OCI-LY3 (cell line): ENCODE results near the gene PMFBP1.

Experiments
- H2AFZ ChIP-seq: fragments of 200-600, 300-600 bp; shearing (Covaris generic); 2 replicates; pipeline ENCODE4 v1.6.0; 2014; ENCODE audit warnings: antibody characterized with exemption, low read depth, low read length
- H3K27ac ChIP-seq: fragments of 200-600, 300-600 bp; sonication (generic); 2 replicates; pipeline ENCODE4 v1.5.1; 2014; ENCODE audit warnings: mild to moderate bottlenecking, low read length, moderate library complexity, mixed read lengths
- H3K27me3 ChIP-seq: fragments of 200-600, 300-600 bp; sonication (generic); 2 replicates; pipeline ENCODE4 v1.6.1; 2014; ENCODE audit warnings: low read depth, low read length, mixed read lengths
- H3K36me3 ChIP-seq: fragments of 200-600, 300-600 bp; sonication (generic); replicated peaks from 2 replicates; pipeline ENCODE3; 2014; ENCODE audit warnings: low read depth, low read length, mixed read lengths
- H3K4me1 ChIP-seq: fragments of 300-600, 200-600 bp; sonication (generic); 2 replicates; pipeline ENCODE4 v1.6.1; 2014; ENCODE audit warnings: low read length, mixed read lengths
- H3K4me2 ChIP-seq: fragments of 200-600, 300-600 bp; sonication (generic); 2 replicates; pipeline ENCODE4 v1.6.1; 2014; ENCODE audit warnings: low read length, mixed read lengths
- H3K4me3 ChIP-seq: fragments of 300-600, 200-600 bp; sonication (generic); 2 replicates; pipeline ENCODE4 v1.5.1; 2014; ENCODE audit warnings: antibody characterized with exemption, mild to moderate bottlenecking, low read length, moderate library complexity
- H3K79me2 ChIP-seq: fragments of 300-600, 200-600 bp; shearing (Covaris generic); 2 replicates; pipeline ENCODE4 v1.6.1; 2014; ENCODE audit warnings: mild to moderate bottlenecking, low read length, mixed read lengths
- H3K9ac ChIP-seq: fragments of 300-600, 200-600 bp; shearing (Covaris generic); 2 replicates; pipeline ENCODE4 v1.6.0; 2014; ENCODE audit warnings: mild to moderate bottlenecking, low read length, moderate library complexity
- H3K9me3 ChIP-seq: fragments of 200-600, 300-600 bp; shearing (Covaris generic); 2 replicates; pipeline ENCODE4 v1.6.1; 2014; ENCODE audit warnings: low read length, mixed read lengths; ENCODE audit not compliant: insufficient read depth
- H4K20me1 ChIP-seq: fragments of 200-600, 300-600 bp; sonication (generic); 2 replicates; pipeline ENCODE4 v1.6.1; 2016; ENCODE audit warnings: low read length, mixed read lengths; ENCODE audit not compliant: insufficient read depth
- CTCF ChIP-seq: fragments of 200-600, 300-600 bp; sonication (generic); IDR thresholded peaks from 2 replicates; pipeline ENCODE4 v1.5.1; 2014; ENCODE audit warnings: antibody characterized with exemption, low read length, low read depth
- EZH2phosphoT487 ChIP-seq: fragments of 200-600 bp; shearing (Covaris generic); IDR thresholded peaks from 2 replicates; pipeline ENCODE4 v1.6.1; 2018; ENCODE audit warnings: antibody characterized with exemption, mixed run types, low read depth

Gene PMFBP1

GRCh38 chr16:72101195-72101594 lies 70.8 kb downstream of the PMFBP1 start:
- Histone ChIP-seq H3K4me1 (no peaks in the 10 kb centered on the region), H3K27ac (no peak overlapping the region), H3K36me3 (peaks cover 75% of the 10 kb centered on the region), H4K20me1 (no peaks in the 10 kb centered on the region), H3K4me2 (no peak overlapping the region), H3K4me3 (no peak overlapping the region), H2AFZ (no peak overlapping the region), H3K27me3 (no peaks in the 10 kb centered on the region), H3K79me2 (peaks cover 3% of the 10 kb centered on the region; the same call in 1 of the 2 replicates), H3K9me3 (no peaks in the 10 kb centered on the region), H3K9ac (no peak overlapping the region)
- no peak for TF ChIP-seq CTCF
- no peak for TF ChIP-seq EZH2phosphoT487

GRCh38 chr16:72099377-72099818 lies 72.6 kb downstream of the PMFBP1 start:
- no peak overlapping the region for H3K27ac ChIP-seq
- H2AFZ ChIP-seq: no peak overlapping the region
- no peak overlapping the region for H3K4me3 ChIP-seq
- H3K4me1 ChIP-seq: peaks cover 10% of the 10 kb centered on the region
- peaks cover 60% of the 10 kb centered on the region for H3K36me3 ChIP-seq
- H3K4me2 ChIP-seq: no peak overlapping the region
- no peaks in the 10 kb centered on the region for H4K20me1 ChIP-seq
- no peak overlapping the region for H3K9ac ChIP-seq
- H3K9me3 ChIP-seq: no peaks in the 10 kb centered on the region
- H3K79me2 ChIP-seq: peaks cover 21% of the 10 kb centered on the region
- no peak for TF ChIP-seq EZH2phosphoT487
- TF ChIP-seq CTCF: peak; percentile 55
- no peaks in the 10 kb centered on the region for H3K27me3 ChIP-seq

- TF ChIP-seq EZH2phosphoT487: no peak
- TF ChIP-seq CTCF: no peak
- Histone ChIP-seq H3K27ac (no peak overlapping the region), H2AFZ (no peak overlapping the region), H3K36me3 (peaks cover 58% of the 10 kb centered on the region), H3K4me1 (peaks cover 10% of the 10 kb centered on the region), H3K4me2 (no peak overlapping the region), H3K9ac (no peak overlapping the region), H3K79me2 (peaks cover 25% of the 10 kb centered on the region), H3K27me3 (no peaks in the 10 kb centered on the region), H3K4me3 (no peak overlapping the region), H4K20me1 (no peaks in the 10 kb centered on the region), H3K9me3 (no peaks in the 10 kb centered on the region)
Observed at GRCh38 chr16:72098936-72099335, 73.0 kb downstream of the PMFBP1 start.

GRCh38 chr16:72094266-72094610 lies 77.7 kb downstream of the PMFBP1 start:
- H3K27ac ChIP-seq: peak overlapping the region; percentile 62
- H3K36me3 ChIP-seq: peaks cover 32% of the 10 kb centered on the region
- no peaks in the 10 kb centered on the region for H3K27me3 ChIP-seq
- peaks cover 54% of the 10 kb centered on the region for H3K79me2 ChIP-seq
- TF ChIP-seq CTCF (no peak), EZH2phosphoT487 (no peak)
- H3K9ac ChIP-seq: peak overlapping the region; percentile 79
- H4K20me1 ChIP-seq: no peaks in the 10 kb centered on the region
- H3K4me3 ChIP-seq: peak overlapping the region; percentile 93
- H3K9me3 ChIP-seq: no peaks in the 10 kb centered on the region
- H2AFZ ChIP-seq: peak overlapping the region; percentile 84
- H3K4me2 ChIP-seq: peak overlapping the region; percentile 85
- H3K4me1 ChIP-seq: peaks cover 19% of the 10 kb centered on the region
